C4-2B (cell line): ENCODE measurements around the gene TAF1D.

Experiments used
- ZFX ChIP-seq: fragments of 450-650 bp; IDR thresholded peaks from 2 replicates; pipeline ENCODE4 v1.6.1; 2017
- TF ChIP-seq, protein P1 (sequence below): fragments of 450-650 bp; conservative IDR thresholded peaks from 2 replicates; pipeline ENCODE4 v1.5.1; 2017; ENCODE audit warnings: mild to moderate bottlenecking

DNA sequence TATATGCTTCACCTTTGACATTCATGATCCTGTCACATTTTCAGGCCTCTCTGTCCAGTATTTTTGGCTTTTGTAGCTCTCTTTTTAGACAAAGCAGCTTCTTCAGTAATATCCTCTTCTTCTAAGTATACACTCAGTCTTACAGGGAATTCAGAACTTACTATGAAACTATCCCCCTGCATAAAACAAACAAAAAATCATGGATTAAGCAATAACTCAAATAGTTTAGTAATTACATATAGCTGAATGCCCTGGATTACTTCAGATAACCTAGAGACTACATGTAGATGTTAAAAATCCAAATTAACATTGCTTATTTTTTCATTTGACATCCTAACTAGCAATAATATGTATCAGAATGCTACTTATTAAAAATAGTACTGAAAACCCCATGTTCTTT is 5.2 kb downstream of the TAF1D start:
- TF ChIP-seq, protein P1, sequence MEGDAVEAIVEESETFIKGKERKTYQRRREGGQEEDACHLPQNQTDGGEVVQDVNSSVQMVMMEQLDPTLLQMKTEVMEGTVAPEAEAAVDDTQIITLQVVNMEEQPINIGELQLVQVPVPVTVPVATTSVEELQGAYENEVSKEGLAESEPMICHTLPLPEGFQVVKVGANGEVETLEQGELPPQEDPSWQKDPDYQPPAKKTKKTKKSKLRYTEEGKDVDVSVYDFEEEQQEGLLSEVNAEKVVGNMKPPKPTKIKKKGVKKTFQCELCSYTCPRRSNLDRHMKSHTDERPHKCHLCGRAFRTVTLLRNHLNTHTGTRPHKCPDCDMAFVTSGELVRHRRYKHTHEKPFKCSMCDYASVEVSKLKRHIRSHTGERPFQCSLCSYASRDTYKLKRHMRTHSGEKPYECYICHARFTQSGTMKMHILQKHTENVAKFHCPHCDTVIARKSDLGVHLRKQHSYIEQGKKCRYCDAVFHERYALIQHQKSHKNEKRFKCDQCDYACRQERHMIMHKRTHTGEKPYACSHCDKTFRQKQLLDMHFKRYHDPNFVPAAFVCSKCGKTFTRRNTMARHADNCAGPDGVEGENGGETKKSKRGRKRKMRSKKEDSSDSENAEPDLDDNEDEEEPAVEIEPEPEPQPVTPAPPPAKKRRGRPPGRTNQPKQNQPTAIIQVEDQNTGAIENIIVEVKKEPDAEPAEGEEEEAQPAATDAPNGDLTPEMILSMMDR: no peak
- no peak for TF ChIP-seq ZFX
